HG02981 (cell line): Measurements from ENCODE around the gene SLC6A7.
A peak's percentile ranks its signal among the peaks of the same experiment; 100 is the strongest.

Source experiments
- ATAC-seq: cut with Tn5 transposase; IDR thresholded peaks from one replicate; pipeline ENCODE4 v1.9.1; 2021; ENCODE audit warnings: mild to moderate bottlenecking, moderate library complexity; ENCODE audit not compliant: unreplicated experiment

SLC6A7 gene

DNA sequence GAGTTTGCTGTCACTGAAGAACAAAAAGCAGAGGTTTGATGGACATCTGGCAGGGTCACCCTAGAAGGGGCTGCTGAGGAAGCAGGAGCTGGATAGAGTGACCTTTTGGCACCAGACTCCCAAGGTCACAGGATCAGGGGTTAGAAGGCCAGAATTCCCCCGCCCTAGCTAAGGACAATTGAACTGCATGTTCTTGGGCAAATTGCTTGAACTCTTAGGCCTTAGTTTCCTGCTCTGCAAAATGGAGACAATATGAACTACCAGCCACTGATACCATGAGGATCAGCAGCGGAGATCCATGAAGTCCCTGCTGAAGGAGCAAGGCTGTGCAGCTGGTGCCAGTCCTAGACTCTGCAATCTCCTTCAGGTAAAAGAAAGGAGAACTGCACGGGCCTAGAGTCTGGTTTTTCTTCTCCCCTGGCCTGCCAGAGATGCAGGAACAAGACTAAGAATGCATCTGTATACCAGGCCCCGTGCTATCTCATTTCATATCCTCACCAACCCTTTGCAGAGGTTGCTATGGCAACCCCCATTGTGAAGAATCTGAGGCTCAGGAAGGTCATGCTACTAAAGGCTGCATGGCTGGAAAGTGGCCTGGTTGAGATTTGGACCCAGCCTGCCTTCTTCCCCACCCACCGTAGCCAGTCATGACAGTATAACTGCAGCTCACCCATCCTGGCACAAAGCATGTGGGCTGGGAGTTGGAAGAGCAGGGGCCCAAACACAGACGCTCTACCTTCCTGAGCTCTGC lies 66.0 kb downstream of the SLC6A7 start:
- ATAC-seq, result no peak

DNA sequence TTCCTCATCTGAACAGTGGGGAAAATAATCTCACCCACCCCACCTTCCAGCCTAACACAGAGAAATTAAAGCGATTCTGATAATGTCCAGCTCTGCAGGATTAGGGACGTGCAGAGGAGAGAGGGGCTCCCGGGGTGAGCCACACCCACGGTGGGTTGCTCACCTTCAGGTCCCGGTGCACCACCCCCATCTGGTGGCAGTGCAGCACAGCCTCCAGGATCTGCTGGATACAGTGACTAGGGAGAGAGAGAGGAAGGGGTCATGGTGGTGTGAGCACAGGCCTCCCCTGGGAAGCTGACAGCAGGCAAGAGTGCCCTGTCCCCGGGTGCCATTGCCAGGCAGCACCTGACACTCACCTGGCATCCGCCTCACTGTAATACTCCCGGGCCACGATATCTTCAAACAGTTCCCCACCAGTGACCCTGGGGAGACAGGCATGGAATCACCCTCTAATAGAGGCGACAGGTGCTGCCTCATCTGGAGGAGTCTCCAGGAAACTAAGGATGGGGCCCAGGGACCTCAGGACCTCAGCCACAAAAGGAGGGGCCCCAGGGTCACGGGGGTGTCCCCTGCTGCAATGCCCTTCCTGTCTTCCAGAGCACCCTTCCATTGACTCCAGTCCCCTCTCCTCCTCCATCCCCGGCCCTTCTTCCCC lies 66.7 kb downstream of the SLC6A7 start:
- ATAC-seq, result no peak

DNA sequence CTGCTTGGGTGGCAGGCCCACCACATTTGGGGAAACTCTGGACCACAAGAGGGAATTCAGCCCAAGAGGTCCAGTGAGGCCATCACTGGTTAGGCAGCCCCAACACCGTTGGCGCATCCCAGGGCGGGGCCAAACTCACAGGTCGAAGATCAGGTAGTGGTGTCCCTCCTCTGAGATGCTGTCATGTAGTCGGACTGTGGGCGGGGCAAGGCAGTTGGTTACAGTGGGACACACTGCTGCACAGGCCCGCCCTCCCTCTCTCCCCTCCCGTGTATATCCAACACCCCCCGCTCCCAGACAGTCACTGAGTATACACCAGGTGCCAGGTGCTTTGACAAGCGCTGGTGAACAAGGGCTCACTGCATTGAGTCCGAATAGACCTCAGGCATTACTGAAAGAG lies 67.6 kb downstream of the SLC6A7 start:
- ATAC-seq, result no peak

DNA sequence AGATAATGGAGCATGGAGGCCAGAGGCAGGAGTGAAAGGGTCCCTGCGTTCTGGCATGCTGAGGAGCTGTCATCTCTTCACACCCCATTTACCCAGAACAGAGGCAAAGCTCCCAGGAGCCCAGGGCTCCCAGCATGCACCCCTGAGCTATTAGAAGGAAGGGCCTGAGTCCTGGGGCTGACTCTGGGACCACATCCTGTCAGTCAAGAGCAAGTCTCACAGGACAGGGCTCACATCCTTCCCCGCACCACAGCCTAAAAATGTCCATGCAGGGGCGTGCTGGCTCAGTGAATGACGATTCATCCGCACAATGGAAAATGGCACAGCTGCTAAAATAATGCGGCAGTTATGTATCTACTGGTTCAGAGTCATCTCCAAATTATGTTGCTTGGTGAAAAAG lies 68.3 kb downstream of the SLC6A7 start:
- ATAC-seq, result peak; percentile 59
